HAP-1 (cell line): ENCODE results near the gene MT1M.

ENCODE experiments used
- DNase-seq, 2 experiments: peaks; one replicate each; pipeline ENCODE4 v3.0.0-alpha.2; 2016 to 2020; ENCODE audit warnings: low spot score in 2 of 2
- H3K27me3 ChIP-seq: fragments of 250-450 bp; sonication (Bioruptor Pico); 2 replicates; pipeline ENCODE4 v1.5.1; 2020; ENCODE audit warnings: low read depth, mild to moderate bottlenecking, moderate library complexity
- H3K36me3 ChIP-seq: fragments of 250-450 bp; sonication (Bioruptor Pico); replicated peaks from 2 replicates; pipeline ENCODE4 v1.5.1; 2020; ENCODE audit warnings: mild to moderate bottlenecking
- H3K4me1 ChIP-seq: fragments of 250-450 bp; sonication (Bioruptor Pico); 2 replicates; pipeline ENCODE4 v1.5.1; 2020; ENCODE audit warnings: mild to moderate bottlenecking
- H3K4me3 ChIP-seq: fragments of 250-450 bp; sonication (Bioruptor Pico); 2 replicates; pipeline ENCODE4 v1.5.1; 2020; ENCODE audit warnings: mild to moderate bottlenecking, moderate library complexity
- H3K9me3 ChIP-seq: fragments of 250-450 bp; sonication (Bioruptor Pico); 2 replicates; pipeline ENCODE4 v1.5.1; 2020; ENCODE audit warnings: mild to moderate bottlenecking, moderate library complexity
- in situ Hi-C: fragments of 300-500 bp; cut with MboI; formaldehyde crosslinking; loops from 3 replicates; pipeline ENCODE4 v1.14.3; 2020; ENCODE audit warnings: low sequenced_read_pairs, inconsistent platforms, mixed read lengths

The MT1M gene

DNA sequence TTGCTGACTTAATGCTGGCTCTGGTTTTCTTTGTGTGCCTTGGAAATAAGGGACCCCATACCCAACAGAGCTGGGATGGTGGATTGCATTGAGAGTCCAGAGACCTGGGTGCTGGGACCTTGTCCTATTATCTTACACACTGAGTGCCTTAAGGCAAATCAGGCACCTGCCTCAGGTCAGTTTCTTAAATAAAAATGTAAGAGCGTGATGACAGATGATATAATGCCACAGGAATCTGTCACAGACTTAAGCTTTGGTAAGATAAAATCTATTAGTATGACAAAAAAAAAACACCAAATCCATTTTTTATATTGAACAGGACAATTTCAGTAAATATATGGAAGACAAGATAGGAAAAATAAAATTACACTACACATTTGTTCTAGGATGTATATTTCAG lies 7.6 kb downstream of the MT1M start:
- Histone ChIP-seq H3K4me1 (no peaks in the 10 kb centered on the region), H3K27me3 (no peaks in the 10 kb centered on the region), H3K4me3 (no peak overlapping the region), H3K9me3 (no peaks in the 10 kb centered on the region), H3K36me3 (no peaks in the 10 kb centered on the region)
- in situ Hi-C loops, result no loop called here
- no peak for DNase-seq

DNA sequence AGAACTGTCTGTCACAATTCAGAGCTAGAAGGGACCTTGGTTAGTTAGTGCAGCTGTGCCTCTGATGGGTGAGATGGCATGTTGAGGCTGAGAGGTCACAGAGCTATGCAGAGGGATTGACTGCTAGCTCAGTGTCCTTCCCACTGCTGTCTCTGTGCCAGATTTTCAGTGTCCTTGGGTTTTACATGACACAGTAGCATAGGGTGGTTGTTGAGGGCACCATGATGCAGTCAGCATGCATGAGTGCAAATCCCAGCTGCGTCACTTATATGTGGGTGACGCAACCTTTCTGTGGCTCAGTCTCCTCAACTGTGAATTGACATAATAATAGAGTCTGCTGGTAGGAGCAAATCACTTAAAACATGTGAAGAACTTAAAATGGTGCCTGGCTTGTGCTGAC lies 8.7 kb downstream of the MT1M start:
- no peak for DNase-seq
- Histone ChIP-seq H3K4me3 (no peak overlapping the region), H3K27me3 (no peaks in the 10 kb centered on the region), H3K4me1 (no peaks in the 10 kb centered on the region), H3K9me3 (no peaks in the 10 kb centered on the region), H3K36me3 (no peaks in the 10 kb centered on the region)
- in situ Hi-C loops, result no loop called here

DNA sequence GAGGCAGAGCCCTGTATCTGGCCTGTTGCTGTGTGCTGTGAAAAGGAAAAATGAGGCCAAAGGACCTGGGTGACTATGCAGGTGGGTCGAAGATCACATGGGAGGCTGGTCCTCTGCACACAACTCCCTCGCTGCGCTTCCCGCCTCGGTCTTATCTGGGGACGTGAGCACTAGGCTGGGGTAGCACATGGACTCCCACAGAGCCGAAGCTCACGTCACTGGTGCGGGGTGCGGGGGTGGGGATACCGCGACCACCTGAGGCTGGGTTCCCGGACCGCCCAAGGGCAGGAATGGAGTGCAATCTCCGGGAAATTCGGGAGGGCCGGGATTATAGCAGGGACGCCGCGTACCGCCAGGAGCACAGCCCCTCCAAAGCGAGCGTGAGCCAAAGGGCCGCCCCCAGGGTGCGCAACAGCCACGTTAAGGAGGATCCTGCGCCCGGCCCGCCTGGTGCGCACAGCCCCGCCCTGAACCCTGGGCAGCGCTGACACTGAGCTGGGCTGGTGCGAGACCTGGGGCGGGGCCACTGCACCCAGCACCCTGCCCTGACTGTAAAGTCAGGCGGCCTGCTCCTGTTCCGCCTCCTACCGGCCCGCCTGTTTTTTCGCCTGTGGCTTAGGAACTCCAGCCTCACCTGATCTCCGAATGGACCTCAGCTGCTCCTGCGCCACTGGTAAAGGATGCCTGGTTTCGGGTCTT lies 10.8 kb downstream of the MT1M start:
- DNase-seq, result no peak
- no peaks in the 10 kb centered on the region for H3K36me3 ChIP-seq
- in situ Hi-C loops, result no loop called here
- H3K27me3 ChIP-seq, result no peaks in the 10 kb centered on the region
- H3K4me3 ChIP-seq, result no peak overlapping the region
- H3K9me3 ChIP-seq, result no peaks in the 10 kb centered on the region
- H3K4me1 ChIP-seq, result no peaks in the 10 kb centered on the region

DNA sequence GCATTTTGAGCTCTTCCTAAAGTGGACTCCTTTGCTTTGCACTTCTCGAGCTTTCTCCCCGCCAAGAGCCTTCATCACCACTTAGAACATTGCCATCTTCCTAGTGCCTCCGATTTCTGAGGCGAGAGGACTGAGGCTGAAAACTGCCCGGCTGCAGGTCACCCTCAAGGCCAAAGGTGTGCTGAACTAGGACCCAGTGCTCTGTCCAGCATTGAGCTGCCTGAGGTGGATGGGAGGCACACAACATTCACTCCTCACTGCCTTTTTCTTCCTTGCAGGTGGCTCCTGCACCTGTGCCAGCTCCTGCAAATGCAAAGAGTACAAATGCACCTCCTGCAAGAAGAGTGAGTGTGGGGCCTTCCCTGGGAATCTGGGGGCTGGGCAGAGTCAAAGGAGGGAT lies 11.4 kb downstream of the MT1M start:
- no peaks in the 10 kb centered on the region for H3K9me3 ChIP-seq
- H3K27me3 ChIP-seq, result no peaks in the 10 kb centered on the region
- H3K4me1 ChIP-seq, result no peaks in the 10 kb centered on the region
- no peaks in the 10 kb centered on the region for H3K36me3 ChIP-seq
- no peak overlapping the region for H3K4me3 ChIP-seq
- DNase-seq, result no peak
- in situ Hi-C loops, result no loop called here

DNA sequence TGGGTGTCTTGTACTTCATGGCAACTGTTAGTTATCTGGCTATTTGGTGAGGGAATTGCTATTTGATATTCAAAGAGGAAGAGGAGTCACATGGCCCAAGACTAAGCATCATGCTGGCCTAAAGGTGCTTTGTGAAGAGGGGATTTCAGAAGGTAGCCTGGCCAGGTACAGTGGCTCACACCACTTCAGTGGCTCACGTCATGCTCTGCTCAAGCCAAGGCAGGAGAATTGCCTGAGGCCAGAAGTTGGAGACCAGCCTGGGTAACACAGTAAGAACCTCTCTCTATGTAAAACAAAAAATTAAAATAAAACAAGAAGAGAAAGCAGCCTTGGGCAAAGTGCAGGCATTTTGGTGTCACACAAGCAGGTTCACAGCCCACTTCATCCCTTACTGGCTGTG lies 12.9 kb downstream of the MT1M start:
- no peak for DNase-seq
- in situ Hi-C loops, result no loop called here
- no peaks in the 10 kb centered on the region for H3K27me3 ChIP-seq
- H3K36me3 ChIP-seq, result no peaks in the 10 kb centered on the region
- peaks cover 14% of the 10 kb centered on the region for H3K4me1 ChIP-seq
- H3K9me3 ChIP-seq, result no peaks in the 10 kb centered on the region
- no peak overlapping the region for H3K4me3 ChIP-seq

DNA sequence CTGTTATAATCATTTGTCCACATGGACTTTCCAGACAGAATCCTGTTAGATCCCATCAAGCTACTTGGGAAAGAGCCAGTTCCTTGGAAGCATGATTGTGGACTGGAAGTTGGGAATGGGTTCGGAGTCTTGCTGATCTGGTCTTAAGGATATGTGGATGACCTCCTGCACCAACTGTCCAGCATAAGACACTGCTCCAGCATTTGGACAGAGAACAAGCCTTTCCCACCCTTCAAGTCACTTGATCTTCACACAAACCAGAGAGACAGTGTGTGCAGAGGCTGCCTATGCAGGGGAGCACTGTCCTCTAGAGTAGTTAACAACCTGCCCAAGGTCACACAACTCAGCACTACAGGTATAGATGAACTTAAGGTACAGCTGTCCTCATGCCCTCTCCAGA lies 13.4 kb downstream of the MT1M start:
- Histone ChIP-seq H3K27me3 (no peaks in the 10 kb centered on the region), H3K36me3 (no peaks in the 10 kb centered on the region), H3K4me1 (peaks cover 14% of the 10 kb centered on the region), H3K4me3 (no peak overlapping the region), H3K9me3 (no peaks in the 10 kb centered on the region)
- in situ Hi-C loops, result no loop called here
- DNase-seq, result no peak

DNA sequence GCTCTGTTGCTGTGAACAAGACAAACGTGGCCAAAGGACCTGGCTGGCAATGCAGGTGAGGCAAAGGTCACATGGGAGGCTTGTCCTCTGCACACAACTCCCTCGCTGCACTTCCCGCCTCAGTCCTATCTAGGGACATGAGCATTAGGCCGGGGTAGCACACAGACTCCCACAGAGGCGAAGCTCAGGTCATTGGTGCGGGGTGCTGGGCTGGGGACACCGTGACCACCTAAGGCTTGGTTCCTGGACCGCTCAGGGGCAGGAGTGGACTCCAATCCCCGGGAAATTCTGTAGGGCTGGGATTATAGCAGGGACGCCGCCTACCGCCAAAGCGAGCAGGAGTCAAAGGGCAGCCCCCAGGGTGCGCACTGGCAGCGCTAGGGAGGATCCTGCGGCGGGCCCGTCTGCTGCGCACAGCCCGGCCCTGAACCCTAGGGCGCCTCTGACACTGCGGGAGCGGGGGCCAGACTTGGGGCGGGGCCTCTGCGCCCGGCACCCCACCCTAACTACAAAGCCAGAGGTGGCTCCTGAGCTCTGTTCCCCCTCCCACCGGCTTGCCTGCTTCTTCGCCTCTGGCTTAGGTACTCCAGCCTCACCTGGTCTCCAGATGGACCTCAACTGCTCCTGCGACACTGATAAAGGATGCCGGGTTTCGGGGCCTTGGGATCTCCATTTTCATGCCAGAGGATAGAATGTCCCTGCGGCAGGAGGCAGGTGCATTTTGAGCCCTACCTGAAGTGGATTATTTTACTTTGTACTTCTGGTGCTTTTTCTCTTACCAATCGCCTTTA lies 15.4 kb downstream of the MT1M start:
- Histone ChIP-seq H3K27me3 (no peaks in the 10 kb centered on the region), H3K9me3 (no peaks in the 10 kb centered on the region), H3K36me3 (no peaks in the 10 kb centered on the region), H3K4me1 (peaks cover 14% of the 10 kb centered on the region), H3K4me3 (no peak overlapping the region)
- no peak for DNase-seq
- in situ Hi-C loops, result no loop called here

DNA sequence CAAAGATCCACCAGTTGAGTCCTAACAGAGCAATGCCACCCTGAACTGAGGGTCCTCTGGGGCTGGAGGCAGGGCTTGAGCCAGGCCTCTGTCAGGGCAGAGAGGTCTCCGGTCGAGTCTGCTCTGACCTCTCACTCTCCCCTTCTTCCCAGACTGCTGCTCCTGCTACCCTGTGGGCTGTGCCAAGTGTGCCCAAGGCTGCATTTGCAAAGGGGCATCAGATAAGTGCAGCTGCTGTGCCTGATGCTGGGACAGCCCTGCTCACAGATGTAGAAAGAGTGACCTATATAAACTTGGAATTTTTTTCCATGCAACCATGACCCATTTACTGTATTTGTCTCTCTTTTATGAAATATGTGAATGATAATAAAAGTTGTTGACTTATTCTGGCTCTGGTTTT lies 16.8 kb downstream of the MT1M start:
- Histone ChIP-seq H3K9me3 (no peaks in the 10 kb centered on the region), H3K36me3 (no peaks in the 10 kb centered on the region), H3K27me3 (no peaks in the 10 kb centered on the region), H3K4me1 (peaks cover 14% of the 10 kb centered on the region), H3K4me3 (no peak overlapping the region)
- no peak for DNase-seq
- in situ Hi-C loops, result no loop called here

DNA sequence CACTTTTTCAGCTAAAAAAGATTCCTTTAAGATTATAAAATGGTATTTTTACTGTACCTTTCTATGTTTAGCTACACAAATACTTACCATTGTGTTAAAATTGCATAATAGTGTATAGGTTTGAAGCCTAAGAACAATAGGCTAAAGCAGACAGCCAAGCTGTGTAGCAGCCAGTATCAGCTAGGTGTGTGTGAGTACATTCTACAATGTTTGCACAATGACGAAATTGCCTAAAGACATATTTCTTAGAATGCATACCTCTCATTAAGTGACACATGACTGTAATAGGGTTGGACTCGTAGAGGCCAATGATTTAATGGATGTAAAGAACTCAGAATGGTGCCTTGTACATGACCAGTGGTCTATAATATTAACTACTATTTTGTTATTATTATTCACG lies 17.4 kb downstream of the MT1M start:
- H3K4me1 ChIP-seq, result peaks cover 14% of the 10 kb centered on the region
- no peaks in the 10 kb centered on the region for H3K27me3 ChIP-seq
- no peaks in the 10 kb centered on the region for H3K9me3 ChIP-seq
- in situ Hi-C loops, result no loop called here
- DNase-seq, result peak in 1 of 2 experiments; percentile 25
- no peaks in the 10 kb centered on the region for H3K36me3 ChIP-seq
- H3K4me3 ChIP-seq, result no peak overlapping the region

DNA sequence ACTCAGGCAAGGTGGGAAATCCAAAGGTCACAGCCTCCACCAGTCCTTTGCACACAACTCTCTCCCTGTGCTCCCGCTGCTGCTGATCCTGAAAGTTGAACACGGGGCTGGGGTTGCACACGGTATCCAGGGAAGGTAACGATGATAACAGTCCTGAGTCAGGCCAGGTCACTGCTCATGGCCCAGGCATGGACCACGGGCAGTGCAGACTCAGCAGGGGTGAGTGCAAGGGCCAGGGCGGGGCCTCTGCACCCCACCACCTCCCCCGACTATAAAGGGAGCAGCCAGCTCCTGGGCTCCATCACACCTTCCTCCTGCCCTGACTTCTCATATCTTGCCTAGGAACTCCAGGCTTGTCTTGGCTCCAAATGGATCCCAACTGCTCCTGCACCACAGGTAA lies 19.1 kb downstream of the MT1M start, which contains the start of gene MT1B:
TSS of gene MT1B (plus strand) at position 301 of the 400 bp plus-strand sequence. CDS start at position 369, 68 bp downstream.
- H3K4me3 ChIP-seq, result no peak within 1 kb of the TSS
- no peaks in the 10 kb centered on the region for H3K27me3 ChIP-seq
- in situ Hi-C loops, result no loop called here
- no peaks in the 10 kb centered on the region for H3K9me3 ChIP-seq
- peaks cover 14% of the 10 kb centered on the region for H3K4me1 ChIP-seq
- no peaks in the 10 kb centered on the region for H3K36me3 ChIP-seq
- DNase-seq, result no peak

DNA sequence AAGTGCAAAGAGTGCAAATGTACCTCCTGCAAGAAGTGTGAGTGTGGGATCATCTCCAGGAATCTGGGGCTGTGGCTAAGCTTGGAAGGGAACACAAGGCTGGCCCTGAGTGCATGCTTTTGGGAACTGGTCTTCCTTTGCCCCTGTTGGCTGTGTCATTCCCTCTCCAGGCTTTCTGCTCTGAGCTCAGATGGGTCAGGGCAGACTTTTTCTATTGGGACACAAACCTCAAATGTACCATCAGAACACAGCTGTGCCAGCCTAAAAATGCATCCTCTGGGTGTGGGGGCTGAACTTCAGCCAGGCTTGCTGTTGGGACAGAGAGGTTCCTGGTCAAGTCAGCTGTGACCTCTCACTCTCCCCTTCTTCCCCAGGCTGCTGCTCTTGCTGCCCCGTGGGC lies 20.1 kb downstream of the MT1M start:
- DNase-seq, result no peak
- in situ Hi-C loops, result no loop called here
- Histone ChIP-seq H3K36me3 (no peaks in the 10 kb centered on the region), H3K27me3 (no peaks in the 10 kb centered on the region), H3K9me3 (no peaks in the 10 kb centered on the region), H3K4me1 (peaks cover 17% of the 10 kb centered on the region), H3K4me3 (no peak overlapping the region)

DNA sequence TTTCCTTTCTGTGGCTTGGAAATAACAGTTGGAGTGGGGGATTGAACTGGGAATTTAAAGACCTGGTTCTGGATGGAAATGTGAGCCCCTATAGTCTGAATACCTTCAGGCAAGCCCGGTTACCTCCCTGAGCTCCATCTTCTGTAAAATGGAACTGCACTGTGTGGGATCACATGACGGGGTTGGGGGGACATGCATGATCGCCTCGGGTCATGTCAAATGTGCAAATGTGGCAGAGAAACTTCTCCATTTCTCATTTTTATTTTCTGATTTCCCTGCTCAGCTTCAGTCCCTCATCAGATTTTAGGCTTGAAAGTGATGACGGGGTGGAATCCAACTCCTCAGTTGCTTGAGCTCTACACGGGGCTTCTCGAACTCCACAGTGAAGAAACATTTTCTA lies 20.8 kb downstream of the MT1M start:
- peaks cover 17% of the 10 kb centered on the region for H3K4me1 ChIP-seq
- H3K9me3 ChIP-seq, result no peaks in the 10 kb centered on the region
- no peak overlapping the region for H3K4me3 ChIP-seq
- H3K36me3 ChIP-seq, result no peaks in the 10 kb centered on the region
- in situ Hi-C loops, result no loop called here
- H3K27me3 ChIP-seq, result no peaks in the 10 kb centered on the region
- no peak for DNase-seq

DNA sequence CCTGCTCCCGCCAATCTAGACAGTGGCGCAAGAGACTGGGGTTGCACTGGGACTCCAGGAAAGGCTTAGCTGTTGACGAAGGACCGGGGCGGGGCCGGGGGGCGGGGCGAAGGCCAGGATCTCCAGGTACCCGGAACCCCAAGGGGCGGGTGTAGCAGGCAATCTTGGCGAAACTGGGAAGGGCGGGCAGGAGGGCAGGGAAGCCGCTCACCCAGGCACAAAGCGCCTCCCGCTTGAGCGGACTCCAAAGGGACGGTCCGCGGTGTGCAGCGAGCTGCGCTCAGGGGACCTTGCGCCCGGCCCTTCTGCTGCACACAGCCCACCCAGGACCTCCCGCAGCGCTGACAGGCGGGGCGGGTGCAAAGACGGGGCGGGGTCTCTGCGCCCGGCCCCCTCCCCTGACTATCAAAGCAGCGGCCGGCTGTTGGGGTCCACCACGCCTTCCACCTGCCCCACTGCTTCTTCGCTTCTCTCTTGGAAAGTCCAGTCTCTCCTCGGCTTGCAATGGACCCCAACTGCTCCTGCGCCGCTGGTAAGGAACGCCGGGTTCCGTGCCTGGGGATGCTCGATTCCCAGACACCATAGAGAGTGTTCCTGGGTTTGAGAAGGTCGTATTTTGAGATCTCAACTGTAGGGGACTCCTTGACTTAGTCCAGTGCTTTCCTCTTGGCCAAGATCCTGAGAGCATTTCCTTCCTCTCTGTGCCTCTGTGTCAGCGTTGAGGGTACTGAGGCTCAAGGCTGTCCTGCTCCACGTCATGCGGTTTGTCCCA lies 25.3 kb downstream of the MT1M start, which contains the start of gene MT1F:
TSS of gene MT1F (plus strand) at position 405 of the 772 bp plus-strand sequence. CDS start at position 505, 100 bp downstream.
- Histone ChIP-seq H3K27me3 (no peaks in the 10 kb centered on the region), H3K9me3 (no peaks in the 10 kb centered on the region)
- peak; percentile 81 to 95 for DNase-seq

More for the DNA sequence above, 25.3 kb downstream of the MT1M start, which contains the start of gene MT1F:
- Histone ChIP-seq H3K4me1 (peaks cover 3% of the 10 kb centered on the region; the same call in 1 of the 2 replicates), H3K36me3 (no peaks in the 10 kb centered on the region), H3K4me3 (peak within 1 kb of the TSS; percentile 49)
- in situ Hi-C loops, result no loop called here
